ENCODE data around the gene PCNX2. TPM values are rescaled to one million over a fixed set of nuclear protein-coding genes. Genes with fewer than 3 reads are reported as not detected.

The PCNX2 gene
- total RNA-seq, 1 experiment from 2014 or later, result 50.8 TPM

DNA sequence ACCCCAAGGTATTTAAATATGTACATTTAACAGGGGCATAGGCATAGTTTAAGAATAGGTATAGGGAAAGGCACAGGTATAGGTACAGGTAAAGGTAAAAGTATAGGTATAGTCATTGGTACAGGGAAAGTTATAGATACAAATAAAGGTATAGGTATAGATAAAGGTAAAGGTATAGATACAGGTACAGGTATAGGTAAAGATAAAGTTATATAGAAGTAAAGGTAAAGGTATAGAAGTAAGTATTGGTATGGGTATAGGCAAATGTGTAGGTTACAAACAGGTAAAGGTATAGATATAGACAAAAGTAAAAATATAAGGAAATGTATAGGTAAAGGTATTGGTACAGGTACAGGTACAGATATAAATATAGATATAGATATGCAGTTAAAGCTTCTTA lies 137.2 kb downstream of the PCNX2 start (continued):
- TF ChIP-seq NR2C2 (CRISPR knock-in tag; IDR thresholded peaks at IDR 0.05) (no peak), CREB1 (CRISPR knock-in tag; IDR thresholded peaks at IDR 0.05) (no peak), ZNF423 (CRISPR knock-in tag; IDR thresholded peaks at IDR 0.05) (no peak), OVOL2 (CRISPR knock-in tag; IDR thresholded peaks at IDR 0.05; ENCODE audit: borderline replicate concordance) (no peak)
- TF ChIP-seq, protein P1, sequence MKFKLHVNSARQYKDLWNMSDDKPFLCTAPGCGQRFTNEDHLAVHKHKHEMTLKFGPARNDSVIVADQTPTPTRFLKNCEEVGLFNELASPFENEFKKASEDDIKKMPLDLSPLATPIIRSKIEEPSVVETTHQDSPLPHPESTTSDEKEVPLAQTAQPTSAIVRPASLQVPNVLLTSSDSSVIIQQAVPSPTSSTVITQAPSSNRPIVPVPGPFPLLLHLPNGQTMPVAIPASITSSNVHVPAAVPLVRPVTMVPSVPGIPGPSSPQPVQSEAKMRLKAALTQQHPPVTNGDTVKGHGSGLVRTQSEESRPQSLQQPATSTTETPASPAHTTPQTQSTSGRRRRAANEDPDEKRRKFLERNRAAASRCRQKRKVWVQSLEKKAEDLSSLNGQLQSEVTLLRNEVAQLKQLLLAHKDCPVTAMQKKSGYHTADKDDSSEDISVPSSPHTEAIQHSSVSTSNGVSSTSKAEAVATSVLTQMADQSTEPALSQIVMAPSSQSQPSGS (CRISPR knock-in tag; IDR thresholded peaks at IDR 0.05; ENCODE audit: borderline replicate concordance, low read depth), result no peak
- TF ChIP-seq, protein P2, sequence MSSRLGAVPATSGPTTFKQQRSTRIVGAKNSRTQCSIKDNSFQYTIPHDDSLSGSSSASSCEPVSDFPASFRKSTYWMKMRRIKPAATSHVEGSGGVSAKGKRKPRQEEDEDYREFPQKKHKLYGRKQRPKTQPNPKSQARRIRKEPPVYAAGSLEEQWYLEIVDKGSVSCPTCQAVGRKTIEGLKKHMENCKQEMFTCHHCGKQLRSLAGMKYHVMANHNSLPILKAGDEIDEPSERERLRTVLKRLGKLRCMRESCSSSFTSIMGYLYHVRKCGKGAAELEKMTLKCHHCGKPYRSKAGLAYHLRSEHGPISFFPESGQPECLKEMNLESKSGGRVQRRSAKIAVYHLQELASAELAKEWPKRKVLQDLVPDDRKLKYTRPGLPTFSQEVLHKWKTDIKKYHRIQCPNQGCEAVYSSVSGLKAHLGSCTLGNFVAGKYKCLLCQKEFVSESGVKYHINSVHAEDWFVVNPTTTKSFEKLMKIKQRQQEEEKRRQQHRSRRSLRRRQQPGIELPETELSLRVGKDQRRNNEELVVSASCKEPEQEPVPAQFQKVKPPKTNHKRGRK (CRISPR knock-in tag; IDR thresholded peaks at IDR 0.05; ENCODE audit: borderline replicate concordance), result no peak

DNA sequence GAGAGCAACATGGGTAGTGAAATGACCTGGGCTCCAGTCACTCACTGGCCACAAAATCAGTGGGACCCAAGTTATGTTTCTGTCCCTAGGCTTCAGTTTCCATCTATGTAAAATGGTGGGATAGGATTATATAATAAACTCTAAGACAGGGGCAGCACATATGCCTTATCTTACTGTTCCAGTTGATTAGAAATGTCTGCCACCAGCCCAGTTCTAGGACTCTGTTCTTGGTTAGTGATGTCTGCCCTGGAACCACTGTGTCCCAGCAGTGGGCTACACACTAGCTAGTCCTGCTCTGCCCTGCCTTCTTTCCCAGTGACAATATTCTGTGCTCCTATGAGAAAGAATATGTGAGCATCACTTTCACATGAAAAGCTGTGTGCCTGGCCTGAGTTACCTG lies 138.3 kb downstream of the PCNX2 start:
- DNase-seq (ENCODE audit: low spot score) (no peak), ATAC-seq (no peak)
- TF ChIP-seq, protein P3, sequence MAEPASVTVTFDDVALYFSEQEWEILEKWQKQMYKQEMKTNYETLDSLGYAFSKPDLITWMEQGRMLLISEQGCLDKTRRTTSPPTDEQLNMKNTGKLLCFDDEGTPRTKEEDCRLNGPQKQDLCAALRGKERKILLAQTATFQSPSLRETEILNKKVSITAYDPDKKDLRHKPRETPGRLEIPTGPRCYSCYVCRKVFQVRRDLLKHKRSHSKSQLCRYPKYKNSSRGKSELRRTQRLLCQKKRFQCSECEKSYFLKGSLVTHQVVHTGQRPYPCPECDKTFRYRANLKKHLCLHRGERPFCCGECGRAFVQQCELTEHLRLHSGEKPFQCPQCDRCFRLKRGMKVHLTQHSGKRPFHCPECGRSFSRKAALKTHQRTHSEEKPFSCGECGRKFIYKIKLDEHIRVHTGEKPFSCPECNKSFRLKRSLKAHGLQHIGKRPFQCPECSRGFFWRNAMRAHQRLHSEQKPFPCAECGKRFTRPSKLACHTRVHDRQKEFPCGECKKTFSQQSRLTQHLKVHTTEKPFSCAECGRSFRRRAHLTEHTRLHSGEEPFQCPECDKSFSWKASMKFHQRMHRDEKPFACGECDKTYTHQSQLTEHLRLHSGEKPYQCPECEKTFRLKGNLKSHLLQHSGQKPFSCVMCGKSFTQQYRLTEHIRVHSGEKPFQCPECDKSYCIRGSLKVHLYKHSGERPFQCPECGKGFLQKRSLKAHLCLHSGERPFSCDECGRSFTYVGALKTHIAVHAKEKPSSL (CRISPR knock-in tag; conservative IDR thresholded peaks at IDR 0.05), result no peak
- POLR2A ChIA-PET, result no interaction called here
- Mint-ChIP-seq H3K4me3 (no peak overlapping the region), H3K9me3 (no peaks in the 10 kb centered on the region), H3K27me3 (ENCODE audit: low read depth) (no peaks in the 10 kb centered on the region), H3K36me3 (peaks cover 62% of the 10 kb centered on the region), H3K4me1 (no peaks in the 10 kb centered on the region), H3K27ac (no peak overlapping the region)
- CTCF ChIA-PET, result no interaction called here

DNA sequence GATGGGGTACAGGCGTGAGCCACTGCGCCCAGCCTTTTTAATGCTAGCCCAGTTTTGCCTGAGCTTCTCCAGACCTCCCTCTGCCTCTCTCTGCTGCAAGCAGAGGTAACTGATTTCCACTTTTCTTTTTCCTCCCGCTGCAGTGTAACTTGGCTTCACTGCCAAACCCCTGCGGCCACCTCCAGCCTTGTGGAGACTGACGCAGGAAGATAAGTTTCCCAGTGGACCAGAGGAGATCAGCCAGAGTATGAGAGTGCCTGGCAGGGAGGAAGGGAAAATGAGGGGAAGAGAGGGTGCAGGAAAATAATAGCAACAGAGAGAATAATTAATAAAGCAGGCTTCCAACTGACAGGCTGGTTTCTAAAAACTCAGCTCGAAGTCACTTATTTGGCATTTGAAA lies 143.7 kb downstream of the PCNX2 start:
- DNase-seq (ENCODE audit: low spot score) (no peak), ATAC-seq (no peak)
- CTCF ChIA-PET, result no interaction called here
- Mint-ChIP-seq H3K27me3 (ENCODE audit: low read depth) (no peaks in the 10 kb centered on the region), H3K4me1 (no peaks in the 10 kb centered on the region), H3K27ac (0 out of 2 replicates have a peak overlapping the region, but pooled peaks have one; percentile 72), H3K36me3 (peaks cover 51% of the 10 kb centered on the region), H3K9me3 (no peaks in the 10 kb centered on the region), H3K4me3 (no peak overlapping the region)
- POLR2A ChIA-PET, result no interaction called here
- no peak for TF ChIP-seq ZNF317 (CRISPR knock-in tag; IDR thresholded peaks at IDR 0.05; ENCODE audit: borderline replicate concordance, low read depth)
- no peak for TF ChIP-seq GABPB1 (CRISPR knock-in tag; IDR thresholded peaks at IDR 0.05)
- no peak for TF ChIP-seq NFATC4 (CRISPR knock-in tag; IDR thresholded peaks at IDR 0.05)
- TF ChIP-seq, protein P4, sequence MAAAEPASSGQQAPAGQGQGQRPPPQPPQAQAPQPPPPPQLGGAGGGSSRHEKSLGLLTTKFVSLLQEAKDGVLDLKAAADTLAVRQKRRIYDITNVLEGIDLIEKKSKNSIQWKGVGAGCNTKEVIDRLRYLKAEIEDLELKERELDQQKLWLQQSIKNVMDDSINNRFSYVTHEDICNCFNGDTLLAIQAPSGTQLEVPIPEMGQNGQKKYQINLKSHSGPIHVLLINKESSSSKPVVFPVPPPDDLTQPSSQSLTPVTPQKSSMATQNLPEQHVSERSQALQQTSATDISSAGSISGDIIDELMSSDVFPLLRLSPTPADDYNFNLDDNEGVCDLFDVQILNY (CRISPR knock-in tag; IDR thresholded peaks at IDR 0.05), result no peak
- TF ChIP-seq, protein P5, sequence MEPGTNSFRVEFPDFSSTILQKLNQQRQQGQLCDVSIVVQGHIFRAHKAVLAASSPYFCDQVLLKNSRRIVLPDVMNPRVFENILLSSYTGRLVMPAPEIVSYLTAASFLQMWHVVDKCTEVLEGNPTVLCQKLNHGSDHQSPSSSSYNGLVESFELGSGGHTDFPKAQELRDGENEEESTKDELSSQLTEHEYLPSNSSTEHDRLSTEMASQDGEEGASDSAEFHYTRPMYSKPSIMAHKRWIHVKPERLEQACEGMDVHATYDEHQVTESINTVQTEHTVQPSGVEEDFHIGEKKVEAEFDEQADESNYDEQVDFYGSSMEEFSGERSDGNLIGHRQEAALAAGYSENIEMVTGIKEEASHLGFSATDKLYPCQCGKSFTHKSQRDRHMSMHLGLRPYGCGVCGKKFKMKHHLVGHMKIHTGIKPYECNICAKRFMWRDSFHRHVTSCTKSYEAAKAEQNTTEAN (CRISPR knock-in tag; IDR thresholded peaks at IDR 0.05), result no peak
- TF ChIP-seq, protein P6, sequence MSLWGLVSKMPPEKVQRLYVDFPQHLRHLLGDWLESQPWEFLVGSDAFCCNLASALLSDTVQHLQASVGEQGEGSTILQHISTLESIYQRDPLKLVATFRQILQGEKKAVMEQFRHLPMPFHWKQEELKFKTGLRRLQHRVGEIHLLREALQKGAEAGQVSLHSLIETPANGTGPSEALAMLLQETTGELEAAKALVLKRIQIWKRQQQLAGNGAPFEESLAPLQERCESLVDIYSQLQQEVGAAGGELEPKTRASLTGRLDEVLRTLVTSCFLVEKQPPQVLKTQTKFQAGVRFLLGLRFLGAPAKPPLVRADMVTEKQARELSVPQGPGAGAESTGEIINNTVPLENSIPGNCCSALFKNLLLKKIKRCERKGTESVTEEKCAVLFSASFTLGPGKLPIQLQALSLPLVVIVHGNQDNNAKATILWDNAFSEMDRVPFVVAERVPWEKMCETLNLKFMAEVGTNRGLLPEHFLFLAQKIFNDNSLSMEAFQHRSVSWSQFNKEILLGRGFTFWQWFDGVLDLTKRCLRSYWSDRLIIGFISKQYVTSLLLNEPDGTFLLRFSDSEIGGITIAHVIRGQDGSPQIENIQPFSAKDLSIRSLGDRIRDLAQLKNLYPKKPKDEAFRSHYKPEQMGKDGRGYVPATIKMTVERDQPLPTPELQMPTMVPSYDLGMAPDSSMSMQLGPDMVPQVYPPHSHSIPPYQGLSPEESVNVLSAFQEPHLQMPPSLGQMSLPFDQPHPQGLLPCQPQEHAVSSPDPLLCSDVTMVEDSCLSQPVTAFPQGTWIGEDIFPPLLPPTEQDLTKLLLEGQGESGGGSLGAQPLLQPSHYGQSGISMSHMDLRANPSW (CRISPR knock-in tag; conservative IDR thresholded peaks at IDR 0.05; ENCODE audit: low read depth), result no peak
- TF ChIP-seq, protein P7, sequence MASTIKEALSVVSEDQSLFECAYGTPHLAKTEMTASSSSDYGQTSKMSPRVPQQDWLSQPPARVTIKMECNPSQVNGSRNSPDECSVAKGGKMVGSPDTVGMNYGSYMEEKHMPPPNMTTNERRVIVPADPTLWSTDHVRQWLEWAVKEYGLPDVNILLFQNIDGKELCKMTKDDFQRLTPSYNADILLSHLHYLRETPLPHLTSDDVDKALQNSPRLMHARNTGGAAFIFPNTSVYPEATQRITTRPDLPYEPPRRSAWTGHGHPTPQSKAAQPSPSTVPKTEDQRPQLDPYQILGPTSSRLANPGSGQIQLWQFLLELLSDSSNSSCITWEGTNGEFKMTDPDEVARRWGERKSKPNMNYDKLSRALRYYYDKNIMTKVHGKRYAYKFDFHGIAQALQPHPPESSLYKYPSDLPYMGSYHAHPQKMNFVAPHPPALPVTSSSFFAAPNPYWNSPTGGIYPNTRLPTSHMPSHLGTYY (CRISPR knock-in tag; IDR thresholded peaks at IDR 0.05), result no peak
- TF ChIP-seq GRHL2 (CRISPR knock-in tag; IDR thresholded peaks at IDR 0.05; ENCODE audit: insufficient replicate concordance, severe bottlenecking), result no peak
- TF ChIP-seq ZBTB21 (CRISPR knock-in tag; IDR thresholded peaks at IDR 0.05; ENCODE audit: borderline replicate concordance), result no peak

Measured in WTC11 (cell line).